ENCODE data around the gene WWOX.

WWOX gene

GRCh38 chr16:78715106-78715505, 615.7 kb downstream of the WWOX start:
- TF ChIP-seq FOXP2 (optimal IDR thresholded peaks at IDR 0.05; ENCODE audit: borderline replicate concordance, extremely low read depth, extremely low read length, insufficient read depth) (no peak), SIN3A (IDR thresholded peaks at IDR 0.05; ENCODE audit: borderline replicate concordance, insufficient read depth, low read length) (no peak), TAF1 (IDR thresholded peaks at IDR 0.05; ENCODE audit: borderline replicate concordance, insufficient read depth, low read length) (no peak), POLR2AphosphoS5 (IDR thresholded peaks at IDR 0.05; ENCODE audit: low read depth, low read length) (no peak), REST (IDR thresholded peaks at IDR 0.05; ENCODE audit: insufficient read depth in 1 of 2, low read depth in 2 of 2, low read length in 2 of 2) (no peak)

- TF ChIP-seq REST (IDR thresholded peaks at IDR 0.05; ENCODE audit: insufficient read depth in 1 of 2, low read depth in 2 of 2, low read length in 2 of 2) (no peak), SIN3A (IDR thresholded peaks at IDR 0.05; ENCODE audit: borderline replicate concordance, insufficient read depth, low read length) (no peak), POLR2AphosphoS5 (IDR thresholded peaks at IDR 0.05; ENCODE audit: low read depth, low read length) (no peak), TAF1 (IDR thresholded peaks at IDR 0.05; ENCODE audit: borderline replicate concordance, insufficient read depth, low read length) (no peak), FOXP2 (optimal IDR thresholded peaks at IDR 0.05; ENCODE audit: borderline replicate concordance, extremely low read depth, extremely low read length, insufficient read depth) (no peak)
These were observed 616.2 kb downstream of the WWOX start for GRCh38 chr16:78715673-78716072.

GRCh38 chr16:78718141-78718540, 618.7 kb downstream of the WWOX start:
- no peak for TF ChIP-seq FOXP2 (optimal IDR thresholded peaks at IDR 0.05; ENCODE audit: borderline replicate concordance, extremely low read depth, extremely low read length, insufficient read depth)
- TF ChIP-seq SIN3A (IDR thresholded peaks at IDR 0.05; ENCODE audit: borderline replicate concordance, insufficient read depth, low read length), result no peak
- TF ChIP-seq TAF1 (IDR thresholded peaks at IDR 0.05; ENCODE audit: borderline replicate concordance, insufficient read depth, low read length), result no peak
- no peak for TF ChIP-seq REST (IDR thresholded peaks at IDR 0.05; ENCODE audit: insufficient read depth in 1 of 2, low read depth in 2 of 2, low read length in 2 of 2)
- TF ChIP-seq POLR2AphosphoS5 (IDR thresholded peaks at IDR 0.05; ENCODE audit: low read depth, low read length), result no peak

GRCh38 chr16:78720416-78720815, 621.0 kb downstream of the WWOX start:
- TF ChIP-seq TAF1 (IDR thresholded peaks at IDR 0.05; ENCODE audit: borderline replicate concordance, insufficient read depth, low read length), result no peak
- TF ChIP-seq REST (IDR thresholded peaks at IDR 0.05; ENCODE audit: insufficient read depth in 1 of 2, low read depth in 2 of 2, low read length in 2 of 2), result no peak
- no peak for TF ChIP-seq POLR2AphosphoS5 (IDR thresholded peaks at IDR 0.05; ENCODE audit: low read depth, low read length)
- no peak for TF ChIP-seq FOXP2 (optimal IDR thresholded peaks at IDR 0.05; ENCODE audit: borderline replicate concordance, extremely low read depth, extremely low read length, insufficient read depth)
- TF ChIP-seq SIN3A (IDR thresholded peaks at IDR 0.05; ENCODE audit: borderline replicate concordance, insufficient read depth, low read length), result no peak

- TF ChIP-seq TAF1 (IDR thresholded peaks at IDR 0.05; ENCODE audit: borderline replicate concordance, insufficient read depth, low read length) (no peak), FOXP2 (optimal IDR thresholded peaks at IDR 0.05; ENCODE audit: borderline replicate concordance, extremely low read depth, extremely low read length, insufficient read depth) (no peak), REST (IDR thresholded peaks at IDR 0.05; ENCODE audit: insufficient read depth in 1 of 2, low read depth in 2 of 2, low read length in 2 of 2) (no peak), SIN3A (IDR thresholded peaks at IDR 0.05; ENCODE audit: borderline replicate concordance, insufficient read depth, low read length) (no peak), POLR2AphosphoS5 (IDR thresholded peaks at IDR 0.05; ENCODE audit: low read depth, low read length) (no peak)
These were observed 628.1 kb downstream of the WWOX start for GRCh38 chr16:78727536-78727935.
